GM21619 (cell line): ENCODE results near the gene NEDD4.
"Not testable (repeated sequence)": the region's sequence is repeated elsewhere in the genome, so short reads cannot be mapped to it uniquely, and the experiment has no call there.

Experiments used
- ATAC-seq: cut with Tn5 transposase; IDR thresholded peaks from one replicate; pipeline ENCODE4 v1.9.1; 2021; ENCODE audit not compliant: unreplicated experiment

NEDD4 gene

GRCh38 chr15:55993111-55993803 is at the start of gene NEDD4:
TSS of gene NEDD4 (minus strand) at chr15:55993612. CDS start at chr15:55993555, 57 bp downstream.
- ATAC-seq: peak; percentile 88

- no peak for ATAC-seq
Measured at GRCh38 chr15:56042498-56042897, 49.1 kb upstream of the NEDD4 start.

- ATAC-seq: no peak
Measured at GRCh38 chr15:56042031-56042430, 48.6 kb upstream of the NEDD4 start.

GRCh38 chr15:56040081-56041035 is 46.9 kb upstream of the NEDD4 start:
- ATAC-seq: no peak

GRCh38 chr15:56038707-56039106 is 45.3 kb upstream of the NEDD4 start:
- no peak for ATAC-seq

- no peak for ATAC-seq
Measured at GRCh38 chr15:56038015-56038414, 44.6 kb upstream of the NEDD4 start.

DNA sequence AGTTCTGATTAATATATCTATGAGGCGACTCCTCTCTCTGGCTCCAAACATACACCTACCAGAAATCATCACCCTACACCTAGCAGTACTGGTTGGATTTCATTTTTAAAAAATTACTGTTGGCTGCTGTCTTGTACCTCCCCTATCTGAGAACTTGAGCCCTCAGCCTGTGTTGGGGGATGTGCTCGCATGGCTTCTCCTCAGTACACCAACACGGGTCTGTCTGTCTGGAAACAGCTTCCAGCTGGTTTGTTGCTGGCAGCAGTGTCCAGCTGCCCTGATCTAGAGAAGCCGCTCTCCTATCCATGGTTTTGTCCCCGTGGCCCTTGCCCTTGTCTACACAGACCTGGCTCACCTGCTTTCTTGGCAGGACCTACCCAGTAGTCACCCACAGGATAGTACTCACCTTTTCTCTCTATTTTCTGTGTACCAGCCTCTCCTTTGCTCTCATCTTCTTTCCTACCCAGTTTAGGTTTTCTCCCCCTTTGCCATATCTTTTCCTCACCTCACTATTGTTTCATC is 43.2 kb upstream of the NEDD4 start:
- ATAC-seq: no peak

DNA sequence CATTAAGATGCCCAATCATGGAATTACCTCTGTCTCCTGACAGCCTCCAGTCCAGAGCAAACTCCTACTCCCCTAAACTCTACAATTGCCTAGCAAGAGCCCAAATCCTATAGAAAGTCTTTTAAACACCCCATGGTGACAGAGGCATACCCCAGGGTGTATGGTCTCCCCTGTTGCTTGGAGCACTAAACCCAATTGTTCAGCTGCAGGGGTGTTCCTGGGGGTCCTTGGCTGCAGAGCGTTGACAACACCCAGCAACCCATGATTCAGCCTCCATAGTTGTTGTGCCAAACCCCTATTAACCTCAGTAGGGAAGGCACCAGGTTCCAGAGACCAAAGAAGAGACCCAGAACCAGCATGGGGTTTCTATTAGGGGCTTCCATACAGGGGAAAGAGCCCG is 41.8 kb upstream of the NEDD4 start:
- no peak for ATAC-seq

DNA sequence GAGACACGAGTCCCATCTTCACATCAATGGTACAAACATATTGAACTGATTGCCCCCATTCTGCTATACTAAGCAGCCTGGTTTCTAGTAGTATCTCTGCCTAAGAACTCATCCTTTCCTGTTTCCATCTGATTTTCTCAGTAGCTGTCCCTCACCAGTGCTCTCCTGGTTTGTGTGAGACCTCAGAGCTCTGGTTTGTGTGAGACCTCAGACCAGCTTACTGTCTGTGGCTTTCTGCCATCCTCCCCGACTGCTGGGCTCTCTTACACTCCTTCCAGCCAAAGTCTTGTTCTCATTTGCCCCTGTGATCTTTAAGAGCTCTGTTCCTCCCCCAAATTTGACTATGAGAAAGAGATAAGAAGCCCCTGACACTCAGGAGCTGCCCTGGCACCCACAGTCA is 41.1 kb upstream of the NEDD4 start:
- no peak for ATAC-seq

- ATAC-seq: no peak
Measured at GRCh38 chr15:56032373-56032772, 39.0 kb upstream of the NEDD4 start.

- no peak for ATAC-seq
Measured at GRCh38 chr15:56031836-56032235, 38.4 kb upstream of the NEDD4 start.

GRCh38 chr15:56031402-56031801 is 38.0 kb upstream of the NEDD4 start:
- ATAC-seq: no peak

DNA sequence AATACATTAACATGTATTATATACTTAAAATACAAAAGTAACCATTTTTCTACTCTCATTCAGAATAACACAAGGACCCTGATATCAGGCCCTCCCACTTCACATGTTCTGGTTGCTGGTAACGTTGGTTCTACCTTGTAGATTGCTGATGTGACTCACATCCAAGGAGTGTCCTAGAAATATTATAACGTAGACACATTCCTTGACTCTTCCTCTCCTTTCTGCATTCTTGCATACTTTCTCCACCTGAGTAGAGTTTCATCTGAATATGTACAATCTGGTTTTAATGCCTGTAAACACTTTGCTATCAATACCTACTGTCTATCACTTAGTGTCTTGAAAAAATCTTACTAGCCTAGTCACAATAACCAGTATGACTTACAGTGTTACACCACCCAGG is 35.0 kb upstream of the NEDD4 start:
- no peak for ATAC-seq

- not testable (repeated sequence) for ATAC-seq
Measured at GRCh38 chr15:56023160-56023559, 29.7 kb upstream of the NEDD4 start.

DNA sequence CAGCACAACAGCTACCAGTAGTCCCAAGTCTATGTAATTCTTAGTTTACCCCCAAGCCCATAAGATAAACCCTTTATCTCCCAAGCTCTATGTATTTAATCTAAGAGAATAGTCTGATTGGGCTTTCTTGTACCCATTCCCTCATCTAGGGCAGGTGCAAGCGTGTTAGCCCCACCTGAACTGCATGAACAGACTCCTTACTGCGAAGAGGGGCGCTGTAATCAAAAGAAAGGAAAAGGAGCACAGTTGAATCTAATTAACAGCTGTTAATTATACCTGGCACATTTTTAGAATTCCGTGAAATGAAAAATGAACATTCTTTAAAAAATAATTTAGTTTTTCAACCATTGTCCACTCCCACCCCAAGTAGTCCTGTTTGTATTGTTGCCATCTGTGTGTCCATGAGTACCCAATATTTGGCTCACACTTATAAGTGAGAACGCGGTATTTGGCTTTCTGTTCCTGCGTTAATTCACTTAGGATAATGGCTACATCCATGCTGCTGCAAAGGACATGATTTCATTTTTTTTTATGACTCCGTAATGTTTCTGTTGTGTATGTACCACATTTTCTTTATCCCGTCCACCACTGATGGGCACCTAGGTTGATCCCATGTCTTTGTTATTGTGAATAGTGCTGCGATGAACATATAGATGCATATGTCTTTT is 26.5 kb upstream of the NEDD4 start:
- ATAC-seq: no peak

DNA sequence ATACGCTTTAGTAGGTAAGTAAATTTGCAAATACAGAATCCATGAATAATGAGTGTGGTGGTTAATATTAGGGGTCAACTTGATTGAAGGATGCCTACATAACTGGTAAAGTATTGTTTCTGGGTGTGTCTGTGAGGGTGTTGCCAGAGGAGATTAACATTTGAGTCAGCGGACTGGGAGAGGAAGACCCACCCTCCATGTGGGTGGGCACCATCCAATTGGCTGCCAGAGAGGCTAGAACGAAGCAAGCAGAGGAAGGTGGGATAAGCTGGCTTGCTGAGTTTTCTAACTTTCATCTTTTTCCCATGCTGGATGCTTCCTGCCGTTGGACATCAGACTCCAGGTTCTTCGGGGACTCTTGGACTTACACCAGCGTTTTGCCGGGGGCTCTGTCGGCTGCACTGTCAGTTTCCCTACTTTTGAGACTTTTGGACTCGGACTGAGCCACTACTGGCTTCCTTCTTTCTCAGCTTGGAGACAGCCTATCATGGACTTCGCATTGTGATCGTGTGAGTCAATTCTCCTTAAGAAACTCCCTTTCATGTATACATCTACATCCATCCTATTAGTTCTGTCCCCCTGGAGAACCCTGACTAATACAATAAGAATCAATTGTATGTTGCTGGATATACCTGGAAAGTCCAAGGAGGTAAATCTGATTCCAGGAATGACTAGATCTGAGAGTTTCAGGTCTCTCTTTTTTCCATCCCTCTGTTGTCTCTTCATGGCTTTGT is 25.8 kb upstream of the NEDD4 start:
- ATAC-seq: no peak

GRCh38 chr15:56017920-56018319 is 24.5 kb upstream of the NEDD4 start:
- no peak for ATAC-seq

- ATAC-seq: no peak
Measured at GRCh38 chr15:56017511-56017910, 24.1 kb upstream of the NEDD4 start.

DNA sequence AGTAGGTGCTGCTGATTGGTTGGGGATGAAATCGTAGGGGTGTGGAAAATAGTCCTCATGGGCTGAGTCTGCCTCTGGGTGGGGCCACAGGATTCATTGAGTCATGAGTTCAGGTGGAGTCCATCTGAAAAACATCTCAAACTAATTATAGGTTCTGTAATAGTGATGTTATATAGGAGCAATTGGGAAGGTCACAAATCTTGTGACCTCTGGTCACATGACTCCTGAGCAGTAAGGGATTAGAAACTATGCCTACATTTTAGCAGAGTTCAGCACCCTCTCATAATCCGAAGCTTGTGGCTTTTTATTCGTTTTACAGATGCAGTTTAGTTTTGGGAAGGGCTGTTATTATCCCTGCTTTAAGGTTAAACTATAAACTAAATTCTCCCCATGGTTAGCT is 22.9 kb upstream of the NEDD4 start:
- ATAC-seq: no peak

DNA sequence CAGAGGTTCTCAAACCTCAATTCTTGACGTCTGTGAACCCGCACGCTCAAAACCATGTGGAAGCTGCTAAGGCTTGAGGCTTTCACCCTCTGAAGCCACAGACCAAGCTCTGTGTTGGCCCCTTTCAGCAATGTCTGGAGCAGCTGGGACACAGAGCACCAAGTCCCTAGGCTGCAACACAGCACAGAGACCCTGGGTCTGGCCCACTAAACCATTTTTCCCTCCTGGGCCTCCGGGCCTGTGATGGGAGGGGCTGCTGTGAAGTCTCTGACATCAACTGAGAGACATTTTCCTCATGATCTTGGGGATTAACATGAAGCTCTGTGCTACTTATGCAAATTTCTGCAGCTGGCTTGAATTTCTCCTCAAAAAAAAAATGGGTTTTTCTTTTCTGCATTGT is 21.3 kb upstream of the NEDD4 start:
- ATAC-seq: no peak

DNA sequence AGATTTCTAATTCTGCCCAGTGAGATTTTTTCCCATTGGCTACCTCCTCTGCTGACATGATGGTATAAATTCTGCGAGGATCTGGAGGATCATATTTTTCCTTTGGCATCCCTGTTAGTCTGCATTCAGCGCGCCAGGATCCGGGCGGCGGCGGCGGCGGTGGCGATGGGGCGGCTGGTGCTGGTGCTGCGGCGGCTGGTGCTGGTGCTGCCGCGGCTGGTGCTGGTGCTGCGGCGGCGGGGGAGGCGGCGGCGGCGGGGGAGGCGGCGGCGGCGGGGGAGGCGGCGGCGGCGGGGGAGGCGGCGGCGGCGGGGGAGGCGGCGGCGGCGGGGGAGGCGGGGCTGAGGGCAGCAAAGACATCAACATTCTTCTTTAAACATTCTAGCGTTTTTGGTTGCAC is 13.6 kb upstream of the NEDD4 start:
- ATAC-seq: not testable (repeated sequence)
